ENCODE data around the gene HSD17B12.

GRCh38 chr11:43649921-43650320 lies 30.6 kb upstream of the HSD17B12 start:
- TF ChIP-seq POLR2A (IDR thresholded peaks at IDR 0.05; ENCODE audit: low read length) (no peak), GATA1 (IDR thresholded peaks at IDR 0.05; ENCODE audit: low read depth, low read length) (no peak)

Data from erythroblast (primary cell).